Measurements from ENCODE around the gene MAP3K5. TPM values are rescaled to one million over a fixed set of nuclear protein-coding genes. Genes with fewer than 3 reads are reported as not detected.

MAP3K5 gene
- total RNA-seq, 1 donor from 2014 or later, result 1.6 TPM

- H3K27ac Mint-ChIP-seq (ENCODE audit: unreplicated experiment), result no peak overlapping the region
- H3K36me3 Mint-ChIP-seq (ENCODE audit: unreplicated experiment), result no peaks in the 10 kb centered on the region
- DNase-seq (ENCODE audit: extremely low spot score, unreplicated experiment), result no peak
- H3K27me3 Mint-ChIP-seq (ENCODE audit: unreplicated experiment), result no peaks in the 10 kb centered on the region
- TF ChIP-seq CTCF (IDR thresholded peaks at IDR 0.05), result no peak
- no peaks in the 10 kb centered on the region for H3K9me3 Mint-ChIP-seq (ENCODE audit: unreplicated experiment)
- peaks cover 3% of the 10 kb centered on the region for H3K4me1 Mint-ChIP-seq (ENCODE audit: unreplicated experiment)
- no peak overlapping the region for H3K4me3 Mint-ChIP-seq (ENCODE audit: unreplicated experiment)
These were observed 39.7 kb downstream of the MAP3K5 start for GRCh38 chr6:136752554-136752953.

DNA sequence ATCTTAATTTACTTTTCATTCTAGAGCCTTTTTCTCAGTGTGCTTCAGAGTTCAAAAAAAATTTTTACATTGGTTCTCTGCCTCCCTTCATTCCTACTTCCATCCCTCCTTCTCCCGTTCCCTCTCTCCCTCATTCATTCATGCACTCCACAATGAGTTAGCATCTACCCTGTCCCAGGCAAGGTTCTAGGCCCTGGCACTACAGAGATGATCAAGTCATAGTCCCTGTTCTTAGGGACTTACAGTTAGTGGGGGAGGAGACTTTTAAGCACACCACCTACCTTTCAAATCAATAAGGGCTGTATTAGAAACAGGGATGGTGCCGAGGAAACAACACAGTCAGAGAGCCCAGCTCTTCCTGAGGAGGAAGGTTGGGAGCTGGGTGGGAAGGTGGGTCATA lies 40.3 kb downstream of the MAP3K5 start:
- Mint-ChIP-seq H3K9me3 (ENCODE audit: unreplicated experiment) (no peaks in the 10 kb centered on the region), H3K27ac (ENCODE audit: unreplicated experiment) (no peak overlapping the region), H3K4me3 (ENCODE audit: unreplicated experiment) (no peak overlapping the region), H3K36me3 (ENCODE audit: unreplicated experiment) (no peaks in the 10 kb centered on the region), H3K27me3 (ENCODE audit: unreplicated experiment) (no peaks in the 10 kb centered on the region), H3K4me1 (ENCODE audit: unreplicated experiment) (no peaks in the 10 kb centered on the region)
- DNase-seq (ENCODE audit: extremely low spot score, unreplicated experiment), result no peak
- TF ChIP-seq CTCF (IDR thresholded peaks at IDR 0.05), result no peak

GRCh38 chr6:136751522-136751956 lies 40.7 kb downstream of the MAP3K5 start:
- Mint-ChIP-seq H3K4me1 (ENCODE audit: unreplicated experiment) (no peaks in the 10 kb centered on the region), H3K27me3 (ENCODE audit: unreplicated experiment) (no peaks in the 10 kb centered on the region), H3K4me3 (ENCODE audit: unreplicated experiment) (no peak overlapping the region), H3K36me3 (ENCODE audit: unreplicated experiment) (no peaks in the 10 kb centered on the region), H3K9me3 (ENCODE audit: unreplicated experiment) (no peaks in the 10 kb centered on the region), H3K27ac (ENCODE audit: unreplicated experiment) (no peak overlapping the region)
- no peak for TF ChIP-seq CTCF (IDR thresholded peaks at IDR 0.05)
- DNase-seq (ENCODE audit: extremely low spot score, unreplicated experiment), result no peak

DNA sequence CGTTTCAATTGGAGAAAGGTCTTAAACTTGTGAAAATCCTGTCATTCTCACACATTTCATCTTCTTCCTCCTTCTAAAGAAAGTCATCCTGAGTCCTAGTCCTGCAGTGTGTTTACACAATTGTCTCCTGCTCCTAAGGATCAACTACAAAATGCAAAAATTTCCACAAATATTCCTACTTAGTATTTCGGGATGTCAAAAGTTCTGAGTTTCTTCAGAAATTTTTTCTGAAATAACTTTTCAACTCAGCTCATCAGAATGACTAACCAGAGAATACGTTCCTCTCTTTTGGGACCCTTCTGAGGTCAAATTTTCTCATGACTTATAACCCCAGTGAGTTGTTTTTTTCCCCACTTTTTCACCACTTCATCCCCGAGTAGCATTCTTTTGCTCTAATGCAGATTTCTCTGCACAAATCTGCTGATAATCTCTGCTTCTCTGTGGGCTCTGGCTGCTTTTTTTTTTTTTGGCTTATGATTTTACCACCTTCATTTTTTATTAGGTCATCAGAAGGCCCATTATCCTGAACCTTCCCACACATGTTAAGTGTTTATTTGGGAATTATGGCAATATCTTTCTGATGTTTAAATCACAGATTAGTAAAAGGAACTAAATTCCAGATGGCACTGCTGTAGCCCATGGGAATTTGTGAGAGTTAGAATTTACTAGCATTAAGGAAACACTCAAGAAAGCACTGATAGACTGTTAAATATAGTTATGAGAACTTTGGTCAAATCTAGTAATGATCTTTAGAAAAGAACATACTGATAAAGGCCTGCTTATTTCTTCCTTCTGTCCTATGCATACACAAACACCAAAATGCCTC lies 41.4 kb downstream of the MAP3K5 start:
- H3K36me3 Mint-ChIP-seq (ENCODE audit: unreplicated experiment), result no peaks in the 10 kb centered on the region
- H3K4me3 Mint-ChIP-seq (ENCODE audit: unreplicated experiment), result no peak overlapping the region
- no peaks in the 10 kb centered on the region for H3K9me3 Mint-ChIP-seq (ENCODE audit: unreplicated experiment)
- TF ChIP-seq CTCF (IDR thresholded peaks at IDR 0.05), result no peak
- no peaks in the 10 kb centered on the region for H3K4me1 Mint-ChIP-seq (ENCODE audit: unreplicated experiment)
- no peak for DNase-seq (ENCODE audit: extremely low spot score, unreplicated experiment)
- H3K27ac Mint-ChIP-seq (ENCODE audit: unreplicated experiment), result no peak overlapping the region
- H3K27me3 Mint-ChIP-seq (ENCODE audit: unreplicated experiment), result no peaks in the 10 kb centered on the region

DNA sequence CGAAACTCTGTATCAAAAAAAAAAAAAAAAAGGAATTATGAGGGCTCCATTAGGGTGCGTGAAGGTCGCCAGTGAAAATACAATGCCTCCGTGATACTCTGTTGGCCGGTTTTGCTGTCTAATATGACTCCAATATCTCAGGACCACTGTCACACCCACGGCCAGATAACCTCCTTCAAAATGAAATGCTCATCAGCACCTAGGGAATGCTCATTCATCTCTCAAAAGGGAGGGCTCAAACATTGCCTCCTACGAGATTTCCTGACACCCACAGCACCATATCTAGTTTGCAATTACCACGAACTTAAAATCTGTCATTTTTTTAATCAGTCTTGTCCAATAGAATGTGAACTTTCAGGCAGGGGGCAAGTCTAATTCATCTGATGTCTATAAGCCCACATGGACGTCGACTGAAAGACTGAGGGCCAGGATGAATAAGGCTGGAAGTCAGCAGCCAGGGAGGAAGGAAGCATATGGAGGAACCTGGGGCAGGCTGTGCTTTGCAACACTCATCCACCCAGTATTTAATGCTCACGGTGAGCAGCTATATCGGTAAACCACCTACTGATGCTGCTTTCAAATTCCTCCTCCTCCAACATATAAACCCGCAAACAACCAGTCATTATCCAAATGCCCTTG lies 42.8 kb downstream of the MAP3K5 start:
- DNase-seq (ENCODE audit: extremely low spot score, unreplicated experiment), result no peak
- no peak overlapping the region for H3K27ac Mint-ChIP-seq (ENCODE audit: unreplicated experiment)
- H3K4me1 Mint-ChIP-seq (ENCODE audit: unreplicated experiment), result no peaks in the 10 kb centered on the region
- no peaks in the 10 kb centered on the region for H3K9me3 Mint-ChIP-seq (ENCODE audit: unreplicated experiment)
- H3K4me3 Mint-ChIP-seq (ENCODE audit: unreplicated experiment), result no peak overlapping the region
- no peaks in the 10 kb centered on the region for H3K36me3 Mint-ChIP-seq (ENCODE audit: unreplicated experiment)
- TF ChIP-seq CTCF (IDR thresholded peaks at IDR 0.05), result no peak
- no peaks in the 10 kb centered on the region for H3K27me3 Mint-ChIP-seq (ENCODE audit: unreplicated experiment)

Data from osteocyte (in vitro differentiated cells).